ENCODE measurements around the gene ATXN10. TPM values are rescaled to one million over a fixed set of nuclear protein-coding genes. Genes with fewer than 3 reads are reported as not detected.

Gene ATXN10
- total and polyA plus RNA-seq, 2 experiments from 2014 or later = 109 to 216 TPM

- peaks cover 17% of the 10 kb centered on the region for H3K27me3 ChIP-seq (replicated peaks; ENCODE audit: insufficient read depth)
- no peaks in the 10 kb centered on the region for H3F3A ChIP-seq (ENCODE audit: insufficient read depth)
- H3K4me1 ChIP-seq (ENCODE audit: insufficient read depth) = no peaks in the 10 kb centered on the region
- TF ChIP-seq EZH2phosphoT487 (IDR thresholded peaks at IDR 0.05; ENCODE audit: insufficient read depth, low read depth) (no peak), EZH2 (IDR thresholded peaks at IDR 0.05; ENCODE audit: insufficient read depth, poor library complexity, severe bottlenecking) (no peak)
- WGBS, 2 experiments (ENCODE audit: low coverage in 1 of 2, low lambda C conversion rate in 2 of 2, missing lambda C conversion rate in 2 of 2) = 53 to 55% methylated on average over 18 to 19 of the region's 21 CpGs
- H2AFZ ChIP-seq = no peak overlapping the region
- H3K4me2 ChIP-seq (ENCODE audit: unreplicated experiment) = no peak overlapping the region
- no peaks in the 10 kb centered on the region for H4K20me1 ChIP-seq (ENCODE audit: insufficient read depth)
- H3K4me3 ChIP-seq = no peak overlapping the region
- no peak overlapping the region for H3K9ac ChIP-seq
- no peaks in the 10 kb centered on the region for H3K36me3 ChIP-seq (ENCODE audit: low read depth)
- H3K27ac ChIP-seq = no peak overlapping the region
- H3K9me2 ChIP-seq (ENCODE audit: insufficient read depth) = no peaks in the 10 kb centered on the region
- H3K9me3 ChIP-seq (ENCODE audit: low read depth) = no peaks in the 10 kb centered on the region
- H3K79me2 ChIP-seq (ENCODE audit: insufficient read depth) = no peaks in the 10 kb centered on the region
- DNase-seq = no peak
- in situ Hi-C loops (cut with MboI) = no loop called here
Observed at GRCh38 chr22:45885941-45886395, 214.3 kb downstream of the ATXN10 start.

- H3K79me2 ChIP-seq (ENCODE audit: insufficient read depth) = no peaks in the 10 kb centered on the region
- TF ChIP-seq EZH2phosphoT487 (IDR thresholded peaks at IDR 0.05; ENCODE audit: insufficient read depth, low read depth) = no peak
- TF ChIP-seq EZH2 (IDR thresholded peaks at IDR 0.05; ENCODE audit: insufficient read depth, poor library complexity, severe bottlenecking) = no peak
- H3K9me2 ChIP-seq (ENCODE audit: insufficient read depth) = no peaks in the 10 kb centered on the region
- H3K36me3 ChIP-seq (ENCODE audit: low read depth) = no peaks in the 10 kb centered on the region
- no peak overlapping the region for H2AFZ ChIP-seq
- H3K9me3 ChIP-seq (ENCODE audit: low read depth) = no peaks in the 10 kb centered on the region
- no peak overlapping the region for H3K4me3 ChIP-seq
- in situ Hi-C loops (cut with MboI) = no loop called here
- H3K9ac ChIP-seq = no peak overlapping the region
- no peaks in the 10 kb centered on the region for H4K20me1 ChIP-seq (ENCODE audit: insufficient read depth)
- 86 to 94% methylated on average over 5 to 7 of the region's 7 CpGs for WGBS, 2 experiments (ENCODE audit: low coverage in 1 of 2, low lambda C conversion rate in 2 of 2, missing lambda C conversion rate in 2 of 2)
- H3K4me1 ChIP-seq (ENCODE audit: insufficient read depth) = no peaks in the 10 kb centered on the region
- DNase-seq = no peak
- peaks cover 11% of the 10 kb centered on the region for H3K27me3 ChIP-seq (replicated peaks; ENCODE audit: insufficient read depth)
- H3K27ac ChIP-seq = no peak overlapping the region
- H3F3A ChIP-seq (ENCODE audit: insufficient read depth) = no peaks in the 10 kb centered on the region
- H3K4me2 ChIP-seq (ENCODE audit: unreplicated experiment) = no peak overlapping the region
Observed at GRCh38 chr22:45886540-45886939, 214.9 kb downstream of the ATXN10 start.

GRCh38 chr22:45887202-45888131 lies 215.8 kb downstream of the ATXN10 start:
- DNase-seq = no peak
- Histone ChIP-seq H3K9ac (no peak overlapping the region), H3K36me3 (ENCODE audit: low read depth) (no peaks in the 10 kb centered on the region), H3K9me3 (ENCODE audit: low read depth) (no peaks in the 10 kb centered on the region), H3K79me2 (ENCODE audit: insufficient read depth) (no peaks in the 10 kb centered on the region), H3K9me2 (ENCODE audit: insufficient read depth) (no peaks in the 10 kb centered on the region), H2AFZ (no peak overlapping the region), H3K27me3 (replicated peaks; ENCODE audit: insufficient read depth) (peaks cover 2% of the 10 kb centered on the region; the same call in 1 of the 2 replicates), H3F3A (ENCODE audit: insufficient read depth) (no peaks in the 10 kb centered on the region), H3K4me1 (ENCODE audit: insufficient read depth) (no peaks in the 10 kb centered on the region), H3K4me2 (ENCODE audit: unreplicated experiment) (no peak overlapping the region), H3K27ac (no peak overlapping the region), H3K4me3 (no peak overlapping the region), H4K20me1 (ENCODE audit: insufficient read depth) (no peaks in the 10 kb centered on the region)
- in situ Hi-C loops (cut with MboI) = no loop called here
- 88 to 89% methylated on average over 20 to 22 of the region's 22 CpGs for WGBS, 2 experiments (ENCODE audit: low coverage in 1 of 2, low lambda C conversion rate in 2 of 2, missing lambda C conversion rate in 2 of 2)
- no peak for TF ChIP-seq EZH2 (IDR thresholded peaks at IDR 0.05; ENCODE audit: insufficient read depth, poor library complexity, severe bottlenecking)

- H3K9me3 ChIP-seq (ENCODE audit: low read depth) = no peaks in the 10 kb centered on the region
- 87 to 88% methylated on average over 22 to 27 of the region's 27 CpGs for WGBS, 2 experiments (ENCODE audit: low coverage in 1 of 2, low lambda C conversion rate in 2 of 2, missing lambda C conversion rate in 2 of 2)
- no peaks in the 10 kb centered on the region for H3K4me1 ChIP-seq (ENCODE audit: insufficient read depth)
- no peaks in the 10 kb centered on the region for H3K79me2 ChIP-seq (ENCODE audit: insufficient read depth)
- no peaks in the 10 kb centered on the region; the same call in 1 of the 2 replicates for H3K27me3 ChIP-seq (replicated peaks; ENCODE audit: insufficient read depth)
- H3K9me2 ChIP-seq (ENCODE audit: insufficient read depth) = no peaks in the 10 kb centered on the region
- H3K9ac ChIP-seq = no peak overlapping the region
- H3F3A ChIP-seq (ENCODE audit: insufficient read depth) = no peaks in the 10 kb centered on the region
- DNase-seq = no peak
- no peak overlapping the region for H3K4me3 ChIP-seq
- no peak overlapping the region for H2AFZ ChIP-seq
- in situ Hi-C loops (cut with MboI) = no loop called here
- H3K27ac ChIP-seq = no peak overlapping the region
- TF ChIP-seq EZH2 (IDR thresholded peaks at IDR 0.05; ENCODE audit: insufficient read depth, poor library complexity, severe bottlenecking) (no peak), EZH2phosphoT487 (IDR thresholded peaks at IDR 0.05; ENCODE audit: insufficient read depth, low read depth) (no peak)
- H3K36me3 ChIP-seq (ENCODE audit: low read depth) = no peaks in the 10 kb centered on the region
- no peaks in the 10 kb centered on the region for H4K20me1 ChIP-seq (ENCODE audit: insufficient read depth)
- no peak overlapping the region for H3K4me2 ChIP-seq (ENCODE audit: unreplicated experiment)
Observed at GRCh38 chr22:45888221-45889092, 216.8 kb downstream of the ATXN10 start.
